Natural killer cell (primary cell): Measurements from ENCODE around the gene POM121. TPM values are rescaled to one million over a fixed set of nuclear protein-coding genes. Genes with fewer than 3 reads are reported as not detected.
"Not testable (repeated sequence)": the region's sequence is repeated elsewhere in the genome, so short reads cannot be mapped to it uniquely, and the experiment has no call there.

Experiments
- ATAC-seq, 3 donors: fragments of 150-1000 bp in 2 of 3; fragments of 200-7000 bp in 1 of 3; cut with Tn5 transposase; 1 replicate in 1 of 3; 2 replicates in 2 of 3; pipeline ENCODE4 v1.10.0; 2021; ENCODE audit warnings: mild to moderate bottlenecking in 2 of 3, moderate library complexity in 2 of 3
- DNase-seq, 2 donors: peaks; one replicate each; pipeline versions ENCODE4 v3.0.0 to v3.0.0-alpha.2; 2013 to 2021; ENCODE audit warnings: mixed read lengths in 1 of 2
- H3K27ac ChIP-seq: one replicate; pipeline ENCODE4 v1.5.1; 2013; ENCODE audit warnings: mild to moderate bottlenecking, low read length
- H3K27me3 ChIP-seq: one replicate; pipeline ENCODE4 v1.6.1; 2013; ENCODE audit warnings: low read length; ENCODE audit not compliant: control insufficient read depth, insufficient read depth
- H3K36me3 ChIP-seq: one replicate; pipeline ENCODE4 v1.6.1; 2013; ENCODE audit warnings: low read length; ENCODE audit not compliant: control insufficient read depth, insufficient read depth
- H3K4me1 ChIP-seq: one replicate; pipeline ENCODE4 v1.6.1; 2013; ENCODE audit warnings: low read length; ENCODE audit not compliant: control insufficient read depth, insufficient read depth
- H3K4me3 ChIP-seq: one replicate; pipeline ENCODE4 v1.5.1; 2013; ENCODE audit warnings: low read length
- H3K9me3 ChIP-seq: one replicate; pipeline ENCODE4 v1.6.1; 2013; ENCODE audit warnings: low read length; ENCODE audit not compliant: control insufficient read depth, insufficient read depth
- H3K27ac Mint-ChIP-seq, 2 donors: one replicate each; pipeline ENCODE4 v1.8.0; 2022; ENCODE audit warnings: mild to moderate bottlenecking in 2 of 2, mixed read lengths in 2 of 2, moderate library complexity in 1 of 2
- H3K27me3 Mint-ChIP-seq, 2 donors: one replicate each; pipeline ENCODE4 v1.8.0; 2022; ENCODE audit warnings: low read depth in 2 of 2, mixed read lengths in 2 of 2
- H3K36me3 Mint-ChIP-seq: one replicate; pipeline ENCODE4 v1.8.0; 2022; ENCODE audit warnings: mixed read lengths
- H3K4me1 Mint-ChIP-seq, 2 donors: one replicate each; pipeline ENCODE4 v1.8.0; 2022; ENCODE audit warnings: mixed read lengths in 2 of 2
- H3K4me3 Mint-ChIP-seq: one replicate; pipeline ENCODE4 v1.8.0; 2022; ENCODE audit warnings: mild to moderate bottlenecking, moderate library complexity, mixed read lengths
- H3K9me3 Mint-ChIP-seq, 2 donors: one replicate each; pipeline ENCODE4 v1.8.0; 2022; ENCODE audit warnings: mixed read lengths in 2 of 2
- WGBS: methylation state at CpG from one replicate; pipeline ENCODE4 v1.1.7; 2013; ENCODE audit warnings: missing lambda C conversion rate; ENCODE audit not compliant: insufficient coverage; 5-methylcytosine and 5-hydroxymethylcytosine counted together
- intact Hi-C: fragments of 100-400 bp; cut with micrococcal nuclease; formaldehyde crosslinking; loops from one replicate; pipeline ENCODE4 v1.14.2; 2022
- total RNA-seq, 4 donors: library from RNA; stranded (reverse); fragments of 120-200 nt in 1 of 4; gene quantifications; one replicate each; pipeline versions ENCODE4 v1.2.3 to v1.2.4, GENCODE V29; 2013 to 2022
- TF ChIP-seq, protein P1 (sequence below): fragments of 200-600 bp; IDR thresholded peaks from one replicate; pipeline ENCODE4 v1.8.0; 2022; ENCODE audit warnings: antibody characterized with exemption

POM121 gene
- total RNA-seq, result 100 to 1,000 TPM in 1 of 3 donors, 10 to 100 TPM in 2; 80.9 to 103 (median 82.6) TPM
- total RNA-seq (2013), result 14.1 TPM

DNA sequence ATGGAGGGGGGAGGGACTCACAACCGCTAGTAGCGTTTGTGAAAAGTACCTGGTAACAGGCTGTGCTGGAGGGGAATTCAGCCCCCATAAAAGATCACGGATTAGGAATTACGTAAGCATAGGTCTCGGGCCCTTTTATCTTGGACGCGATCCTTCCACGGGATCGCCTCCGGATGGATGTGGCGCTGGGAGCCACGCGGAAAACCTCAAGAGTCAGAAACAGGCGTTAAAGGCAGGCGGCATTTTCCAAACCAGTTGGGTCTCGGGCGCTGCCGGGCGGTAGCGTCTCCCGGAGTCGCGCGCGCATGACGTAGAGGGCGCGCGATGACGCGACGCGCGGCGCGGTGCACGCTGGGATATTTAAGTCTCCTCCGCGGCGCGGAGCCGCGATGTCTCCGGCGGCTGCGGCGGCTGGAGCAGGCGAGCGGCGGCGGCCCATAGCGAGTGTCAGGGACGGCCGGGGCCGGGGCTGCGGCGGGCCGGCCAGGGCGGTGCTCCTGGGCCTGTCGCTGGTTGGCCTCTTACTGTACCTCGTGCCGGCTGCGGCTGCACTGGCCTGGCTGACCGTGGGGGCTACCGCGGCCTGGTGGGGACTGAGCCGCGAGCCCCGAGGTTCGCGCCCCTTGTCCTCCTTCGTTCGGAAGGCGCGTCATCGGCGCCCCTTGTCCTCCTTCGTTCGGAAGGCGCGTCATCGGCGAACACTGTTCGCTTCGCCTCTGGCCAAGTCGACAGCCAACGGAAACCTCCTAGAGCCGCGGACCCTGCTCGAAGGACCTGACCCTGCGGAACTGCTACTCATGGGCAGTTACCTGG lies at the start of gene POM121:
Gene POM121 (plus strand): TSS at position 363 of the 813 bp plus-strand sequence. CDS start 27 bp downstream, at position 390.
- H3K4me3 ChIP-seq, result peak within 1 kb of the TSS; percentile 71
- under 1% methylated on average over 91 of the region's 91 CpGs for WGBS
- intact Hi-C loops, result loop anchor here (10.0 kb wide), 1 partner anchor 100 kb away; the partner anchor contains the start of gene TYW1B
- ATAC-seq (peak; percentile 86 to 96 (median 89)), DNase-seq (peak; percentile 90 to 95)
- H3K27ac ChIP-seq, result peak within 1 kb of the TSS; percentile 89
- TF ChIP-seq, protein P1, sequence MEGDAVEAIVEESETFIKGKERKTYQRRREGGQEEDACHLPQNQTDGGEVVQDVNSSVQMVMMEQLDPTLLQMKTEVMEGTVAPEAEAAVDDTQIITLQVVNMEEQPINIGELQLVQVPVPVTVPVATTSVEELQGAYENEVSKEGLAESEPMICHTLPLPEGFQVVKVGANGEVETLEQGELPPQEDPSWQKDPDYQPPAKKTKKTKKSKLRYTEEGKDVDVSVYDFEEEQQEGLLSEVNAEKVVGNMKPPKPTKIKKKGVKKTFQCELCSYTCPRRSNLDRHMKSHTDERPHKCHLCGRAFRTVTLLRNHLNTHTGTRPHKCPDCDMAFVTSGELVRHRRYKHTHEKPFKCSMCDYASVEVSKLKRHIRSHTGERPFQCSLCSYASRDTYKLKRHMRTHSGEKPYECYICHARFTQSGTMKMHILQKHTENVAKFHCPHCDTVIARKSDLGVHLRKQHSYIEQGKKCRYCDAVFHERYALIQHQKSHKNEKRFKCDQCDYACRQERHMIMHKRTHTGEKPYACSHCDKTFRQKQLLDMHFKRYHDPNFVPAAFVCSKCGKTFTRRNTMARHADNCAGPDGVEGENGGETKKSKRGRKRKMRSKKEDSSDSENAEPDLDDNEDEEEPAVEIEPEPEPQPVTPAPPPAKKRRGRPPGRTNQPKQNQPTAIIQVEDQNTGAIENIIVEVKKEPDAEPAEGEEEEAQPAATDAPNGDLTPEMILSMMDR, result no peak
- H3K4me1 Mint-ChIP-seq, result peaks cover 31 to 42% of the 10 kb centered on the region in 2 donors
- no peaks in the 10 kb centered on the region for H3K27me3 Mint-ChIP-seq
- peak within 1 kb of the TSS; percentile 98 for H3K4me3 Mint-ChIP-seq
- H3K36me3 Mint-ChIP-seq, result peaks cover 13% of the 10 kb centered on the region
- peaks cover 23% of the 10 kb centered on the region for H3K36me3 ChIP-seq
- H3K4me1 ChIP-seq, result peaks cover 15% of the 10 kb centered on the region
- H3K27ac Mint-ChIP-seq, result peak within 1 kb of the TSS; percentile 99
- no peaks in the 10 kb centered on the region for H3K27me3 ChIP-seq
- no peaks in the 10 kb centered on the region for H3K9me3 Mint-ChIP-seq
- no peaks in the 10 kb centered on the region for H3K9me3 ChIP-seq

DNA sequence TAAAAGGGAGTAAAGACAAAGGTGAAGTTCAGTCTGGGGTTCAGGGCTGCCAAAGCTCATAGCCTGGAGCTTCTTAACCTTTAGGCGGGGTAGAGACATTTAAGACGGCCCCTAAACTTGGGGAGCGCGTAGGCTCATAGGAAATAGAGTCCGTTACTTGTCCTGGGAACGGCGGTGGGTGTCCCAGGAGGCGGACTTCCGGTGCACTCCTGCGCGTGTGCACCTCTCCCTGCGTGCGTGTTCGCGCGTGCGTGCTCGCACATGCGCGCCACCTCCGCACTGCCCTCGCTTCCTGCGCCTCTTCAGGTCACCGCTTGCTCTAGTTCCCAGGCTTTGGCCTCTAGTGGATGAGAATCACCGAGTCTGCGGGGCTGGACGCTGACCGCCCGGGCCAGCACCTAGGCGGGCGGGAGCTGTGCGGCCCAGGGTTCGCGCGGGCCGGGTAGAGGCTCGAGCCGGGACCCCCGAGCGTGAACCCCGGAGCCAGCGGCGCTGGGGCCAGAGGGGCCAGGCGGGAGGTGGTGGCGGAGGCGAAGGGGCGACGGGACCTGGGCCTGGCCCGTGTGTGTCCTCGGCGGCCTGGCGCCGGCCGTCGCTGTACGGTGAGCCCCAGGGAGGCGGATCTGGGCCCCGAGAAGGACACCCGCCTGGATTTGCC lies 45.7 kb upstream of the POM121 start:
- 0% methylated on average over 59 of the region's 59 CpGs for WGBS
- intact Hi-C loops, H3K36me3 Mint-ChIP-seq: not testable (repeated sequence)

DNA sequence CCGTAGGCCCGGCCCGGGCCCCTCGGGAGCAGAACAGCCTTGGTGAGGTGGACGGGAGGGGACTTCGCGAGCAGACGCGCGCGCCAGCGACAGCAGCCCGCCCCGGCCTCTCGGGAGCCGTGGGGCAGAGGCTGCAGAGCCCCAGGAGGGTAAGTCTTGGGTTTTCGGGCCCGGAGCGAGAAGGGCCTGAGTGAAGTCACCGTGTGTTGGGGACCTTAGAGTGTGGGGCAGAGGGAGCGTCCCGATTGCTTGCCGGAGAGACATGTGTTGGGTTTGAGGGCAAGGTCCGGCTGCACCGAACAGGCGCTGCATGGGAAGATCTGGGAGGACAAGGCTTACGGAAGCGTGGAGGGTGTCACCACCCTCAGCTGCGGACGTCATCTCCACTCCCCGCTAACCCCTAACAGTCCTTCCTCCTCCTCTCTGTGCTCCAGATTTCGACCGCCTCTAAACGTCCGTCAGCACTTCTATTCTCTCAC lies 45.1 kb upstream of the POM121 start:
- H3K36me3 Mint-ChIP-seq, intact Hi-C loops, H3K27me3 Mint-ChIP-seq, H3K36me3 ChIP-seq, H3K9me3 ChIP-seq, H3K27me3 ChIP-seq, H3K9me3 Mint-ChIP-seq, H3K4me1 ChIP-seq: not testable (repeated sequence)
- under 1% methylated on average over 35 of the region's 35 CpGs for WGBS
- H3K4me3 Mint-ChIP-seq, result peak overlapping the region; percentile 94
- ATAC-seq (peak; percentile 19 to 54 (median 32)), DNase-seq (peak; percentile 49 to 68)
- H3K4me3 ChIP-seq, result peak overlapping the region; percentile 81
- peak overlapping the region; percentile 93 for H3K27ac ChIP-seq
- H3K4me1 Mint-ChIP-seq, result peaks cover 9 to 16% of the 10 kb centered on the region in 2 donors
- H3K27ac Mint-ChIP-seq, result peak overlapping the region; percentile 91 to 94

More for the DNA sequence above, 45.7 kb upstream of the POM121 start:
- H3K27me3 Mint-ChIP-seq, H3K9me3 Mint-ChIP-seq, H3K27me3 ChIP-seq, H3K9me3 ChIP-seq, H3K4me1 ChIP-seq, H3K36me3 ChIP-seq: not testable (repeated sequence)
- Histone ChIP-seq H3K4me3 (peak overlapping the region; percentile 81), H3K27ac (peak overlapping the region; percentile 93)
- peak overlapping the region; percentile 94 for H3K4me3 Mint-ChIP-seq
- peaks cover 9 to 16% of the 10 kb centered on the region in 2 donors for H3K4me1 Mint-ChIP-seq
- ATAC-seq, result peak; percentile 98 to 100 (median 98)
- peak; percentile 64 to 80 for DNase-seq
- peak overlapping the region; percentile 91 to 94 for H3K27ac Mint-ChIP-seq

DNA sequence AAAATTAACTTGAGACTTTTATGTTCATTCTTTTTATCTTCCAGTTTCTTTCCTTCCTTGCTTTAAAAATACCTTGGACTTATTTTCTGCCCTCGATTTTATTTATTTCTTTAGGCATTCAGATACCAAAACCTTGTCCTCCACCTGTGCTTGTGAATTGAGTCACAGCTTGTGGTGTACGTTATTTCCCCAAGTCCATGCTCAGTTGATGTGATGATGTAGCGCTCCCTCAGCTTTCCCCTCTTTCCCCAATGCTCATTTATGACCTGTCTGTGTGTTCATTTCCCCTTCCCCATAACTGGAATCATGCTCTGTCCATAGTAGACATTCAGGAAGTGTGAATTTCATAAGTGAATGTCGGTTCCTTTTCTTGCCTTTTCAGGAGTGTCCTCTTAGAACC lies 33.1 kb upstream of the POM121 start:
- H3K4me3 Mint-ChIP-seq, ATAC-seq, H3K4me1 ChIP-seq, intact Hi-C loops, H3K27me3 ChIP-seq, H3K4me3 ChIP-seq, H3K36me3 Mint-ChIP-seq, H3K27me3 Mint-ChIP-seq, DNase-seq, H3K9me3 ChIP-seq, H3K9me3 Mint-ChIP-seq, H3K27ac ChIP-seq: not testable (repeated sequence)
- 82% methylated on average over 2 of the region's 4 CpGs for WGBS
- peaks cover 20% of the 10 kb centered on the region for H3K36me3 ChIP-seq
- Mint-ChIP-seq H3K27ac (peak overlapping the region in 1 of 2 donors; percentile 43), H3K4me1 (peaks cover 6 to 13% of the 10 kb centered on the region in 2 donors)

DNA sequence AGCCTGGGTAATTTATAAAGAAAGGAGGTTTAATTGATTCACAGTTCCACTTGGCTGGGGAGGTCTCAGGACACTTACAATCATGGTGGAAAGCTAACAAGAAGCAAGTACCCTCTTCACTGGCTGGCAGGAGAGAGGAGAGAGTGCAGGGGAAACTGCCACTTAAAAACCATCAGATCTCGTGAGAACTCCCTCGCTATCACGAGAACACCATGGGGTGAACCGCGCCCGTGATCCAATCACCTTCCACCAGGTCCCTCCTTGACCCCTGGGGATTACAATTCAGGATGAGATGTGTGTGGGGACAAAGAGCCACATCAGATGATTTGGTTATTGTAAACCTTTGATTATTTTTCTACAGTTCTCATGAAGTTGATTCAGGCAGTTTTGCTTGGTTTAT lies 20.2 kb upstream of the POM121 start:
- H3K4me3 Mint-ChIP-seq, ATAC-seq, H3K27ac ChIP-seq, H3K9me3 ChIP-seq, H3K9me3 Mint-ChIP-seq, H3K4me1 ChIP-seq, DNase-seq, intact Hi-C loops, H3K27me3 ChIP-seq, H3K4me3 ChIP-seq, H3K27me3 Mint-ChIP-seq: not testable (repeated sequence)
- WGBS, result 94% methylated on average over 2 of the region's 6 CpGs
- peaks cover 16% of the 10 kb centered on the region for H3K36me3 Mint-ChIP-seq
- H3K4me1 Mint-ChIP-seq, result peaks cover 0 to 19% of the 10 kb centered on the region in 2 donors
- peaks cover 16% of the 10 kb centered on the region for H3K36me3 ChIP-seq
- peak overlapping the region in 1 of 2 donors; percentile 47 for H3K27ac Mint-ChIP-seq

DNA sequence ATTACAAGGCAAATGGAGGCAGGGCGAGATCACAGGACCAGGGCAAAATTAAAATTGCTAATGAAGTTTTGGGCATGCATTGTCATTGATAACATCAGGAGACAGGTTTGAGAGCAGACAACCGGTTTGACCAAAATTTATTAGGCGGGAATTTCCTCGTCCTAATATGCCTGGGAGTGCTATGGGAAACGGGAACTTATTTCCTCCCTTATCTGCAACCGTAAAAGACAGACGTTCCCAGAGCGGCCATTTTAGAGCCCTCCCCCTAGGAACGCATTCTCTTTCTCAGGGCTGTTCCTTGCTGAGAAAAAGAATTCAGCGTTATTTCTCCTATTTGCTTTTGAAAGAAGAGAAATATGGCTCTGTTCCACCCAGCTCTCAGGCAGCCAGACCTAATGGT lies 16.5 kb upstream of the POM121 start:
- H3K9me3 Mint-ChIP-seq, H3K4me1 ChIP-seq, ATAC-seq, H3K27ac Mint-ChIP-seq, H3K4me3 Mint-ChIP-seq, H3K9me3 ChIP-seq, H3K27me3 Mint-ChIP-seq, H3K27ac ChIP-seq, H3K36me3 ChIP-seq, H3K4me3 ChIP-seq, DNase-seq, H3K27me3 ChIP-seq, intact Hi-C loops: not testable (repeated sequence)
- Mint-ChIP-seq H3K36me3 (peaks cover 16% of the 10 kb centered on the region), H3K4me1 (peaks cover 2 to 24% of the 10 kb centered on the region in 2 donors)
- WGBS, result 96% methylated on average over 9 of the region's 10 CpGs

DNA sequence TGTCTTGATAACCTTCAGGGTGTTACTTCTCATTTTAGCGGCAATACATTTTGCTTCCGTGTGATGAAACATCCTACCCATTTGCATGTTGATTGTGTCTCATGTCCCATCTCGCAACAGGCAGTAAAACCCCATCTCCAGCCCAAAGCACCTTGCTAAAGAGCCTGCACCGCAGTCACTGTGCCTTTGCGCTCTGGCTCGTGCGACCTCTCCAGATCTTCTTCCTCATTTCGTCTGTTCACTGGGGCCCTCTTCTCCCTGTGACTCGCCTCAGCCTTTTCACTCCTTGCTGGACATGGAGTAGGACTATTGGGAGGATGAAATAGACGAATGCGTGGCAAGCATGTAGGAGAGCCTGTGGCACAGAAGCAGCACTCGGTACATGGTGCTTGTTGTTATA lies 13.5 kb upstream of the POM121 start:
- H3K27me3 ChIP-seq, DNase-seq, H3K27me3 Mint-ChIP-seq, H3K27ac Mint-ChIP-seq, H3K9me3 ChIP-seq, H3K4me3 ChIP-seq, intact Hi-C loops, H3K9me3 Mint-ChIP-seq, H3K4me3 Mint-ChIP-seq, H3K27ac ChIP-seq, H3K4me1 ChIP-seq: not testable (repeated sequence)
- ATAC-seq, result peak in 1 of 3 donors; percentile 35
- Mint-ChIP-seq H3K4me1 (peaks cover 9 to 17% of the 10 kb centered on the region in 2 donors), H3K36me3 (peaks cover 23% of the 10 kb centered on the region)
- H3K36me3 ChIP-seq, result peaks cover 14% of the 10 kb centered on the region
- WGBS, result 100% methylated on average over 1 of the region's 12 CpGs
